Esophagus muscularis mucosa (tissue), 4 donors: Measurements from ENCODE around the gene DUSP11. TPM values are rescaled to one million over a fixed set of nuclear protein-coding genes. Genes with fewer than 3 reads are reported as not detected.
A peak's percentile ranks its signal among the peaks of the same experiment; 100 is the strongest.

Source experiments
- DNase-seq: peaks from one replicate; pipeline ENCODE4 v3.0.0-alpha.2; 2017; ENCODE audit errors: extremely low spot score
- H3K27ac ChIP-seq, 4 donors: fragments of 200-600 bp; sonication (generic); replicated peaks in 1 of 4; 1 replicate in 3 of 4; 2 replicates in 1 of 4; pipeline ENCODE4 v1.5.1; 2016 to 2019; ENCODE audit warnings: mild to moderate bottlenecking in 1 of 4
- H3K27me3 ChIP-seq, 4 donors: fragments of 200-600 bp; sonication (generic); one replicate each; pipeline versions ENCODE4 v1.5.1 to v1.6.0; 2016 to 2019
- H3K36me3 ChIP-seq, 4 donors: fragments of 200-600 bp; sonication (generic); one replicate each; pipeline ENCODE4 v1.5.1; 2016 to 2019
- H3K4me1 ChIP-seq, 4 donors: fragments of 200-600 bp; sonication (generic); one replicate each; pipeline ENCODE4 v1.5.1; 2016 to 2019
- H3K4me3 ChIP-seq, 4 donors: fragments of 200-600 bp; sonication (generic); 1 replicate in 2 of 4; 2 replicates in 2 of 4; pipeline ENCODE4 v1.5.1; 2016 to 2019; ENCODE audit warnings: mild to moderate bottlenecking in 4 of 4, moderate library complexity in 1 of 4
- H3K9me3 ChIP-seq, 4 donors: fragments of 200-600 bp; sonication (generic); 1 replicate in 3 of 4; 2 replicates in 1 of 4; pipeline ENCODE4 v1.5.1; 2016 to 2019
- EP300 ChIP-seq: sonication (generic); formaldehyde crosslinking; IDR thresholded peaks from one replicate; pipeline ENCODE4 v1.6.1; 2017; ENCODE audit warnings: antibody characterized with exemption
- POLR2A ChIP-seq: fragments of 450-650 bp; IDR thresholded peaks from one replicate; pipeline ENCODE4 v1.6.1; 2017; ENCODE audit warnings: antibody characterized with exemption, moderate library complexity, mild to moderate bottlenecking, low read depth
- POLR2AphosphoS5 ChIP-seq, 2 donors: sonication (generic); formaldehyde crosslinking; IDR thresholded peaks; one replicate each; pipeline ENCODE4 v1.6.1; 2017; ENCODE audit warnings: antibody characterized with exemption in 2 of 2
- WGBS: methylation state at CpG from one replicate; pipeline ENCODE4 v1.1.5; 2018; 5-methylcytosine and 5-hydroxymethylcytosine counted together
- intact Hi-C: fragments of 100-400 bp; cut with DNase I; formaldehyde crosslinking; loops from one replicate; pipeline ENCODE4 v1.15.1; 2023
- total RNA-seq, 4 donors: library from RNA; depleted of rRNA; stranded (reverse); fragments of >200 nt; gene quantifications; one replicate each; pipeline versions ENCODE4 v1.1.0 to v1.2.1, GENCODE V29; 2016
- TF ChIP-seq, protein P1 (sequence below), 3 experiments: fragments of 200-600 bp in 2 of 3; fragments of 450-650 bp in 1 of 3; sonication (generic) in 2 of 3; IDR thresholded peaks; one replicate each; pipeline ENCODE4 v1.5.1; 2017 to 2019; ENCODE audit warnings: antibody characterized with exemption in 3 of 3, mild to moderate bottlenecking in 2 of 3, moderate library complexity in 1 of 3

The DUSP11 gene
- total RNA-seq, 4 donors from 2014 or later, result 15.2 to 22.4 (median 18.7) TPM

DNA sequence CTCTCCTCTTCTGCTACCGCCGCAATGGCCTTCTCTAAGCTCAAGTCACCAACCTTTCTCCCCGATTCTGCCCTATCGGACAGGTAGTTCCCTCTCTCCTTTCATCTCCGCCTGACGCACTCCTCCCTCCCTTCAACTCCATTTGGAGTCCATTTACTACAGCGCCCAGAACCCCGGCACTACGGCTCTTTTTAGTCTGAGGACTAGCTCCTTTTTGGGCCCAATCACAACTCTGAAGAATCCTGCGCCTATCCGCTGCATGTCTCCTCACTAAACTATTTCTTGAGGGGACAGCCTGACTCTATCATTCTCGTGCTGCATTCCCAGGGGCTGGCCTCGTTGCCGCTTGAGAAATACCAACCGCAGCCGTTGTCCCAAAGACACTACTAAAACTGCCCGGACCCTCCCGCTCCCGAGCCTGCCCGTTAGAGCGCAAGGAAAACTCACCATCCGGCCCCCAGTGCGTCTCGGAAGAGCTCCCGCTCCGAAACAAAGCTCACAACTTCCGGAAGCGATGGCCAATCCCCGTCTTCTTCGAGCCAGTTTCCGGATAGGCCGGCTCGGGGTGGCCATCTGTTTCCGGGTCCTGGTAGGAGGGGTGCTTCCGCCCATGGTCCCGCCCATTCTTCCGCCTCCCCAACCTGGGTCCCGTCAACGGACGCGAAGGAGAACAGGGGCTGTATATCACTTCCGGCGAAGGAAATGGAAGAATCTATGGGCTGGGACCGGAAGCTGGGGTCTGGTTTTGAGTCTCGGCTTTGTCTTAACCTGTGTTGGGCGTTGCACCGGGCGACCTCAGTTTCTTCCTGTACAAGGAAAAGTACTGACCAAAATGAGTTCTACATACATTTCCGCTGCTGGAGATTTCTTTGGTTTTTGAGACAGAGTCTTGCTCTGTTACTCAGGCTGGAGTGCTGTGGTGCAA lies 42.8 kb downstream of the DUSP11 start, which contains the start of gene TPRKB:
TSS of gene TPRKB (minus strand) at position 491 of the 925 bp plus-strand sequence. CDS start 2,776 bp downstream, outside the sequence.
- intact Hi-C loops, result no loop called here

DNA sequence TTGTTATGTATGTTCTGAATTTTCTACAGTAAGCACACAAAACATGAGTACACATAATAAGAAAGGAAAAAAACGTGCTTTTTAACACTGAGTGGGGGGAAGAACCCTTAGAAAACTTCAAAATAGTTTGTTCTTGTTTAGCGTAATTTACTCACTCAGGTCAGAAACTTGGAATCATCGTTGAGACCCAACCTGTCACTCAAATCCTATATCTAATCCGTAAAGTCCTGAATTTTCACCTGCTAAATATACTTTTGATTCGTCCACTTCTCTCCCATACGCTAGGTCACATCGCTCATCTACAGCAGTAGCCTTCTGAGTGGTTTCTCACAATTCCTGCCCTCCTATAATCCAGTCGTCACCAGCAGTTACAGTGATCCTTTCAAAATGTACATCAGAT lies 43.5 kb downstream of the DUSP11 start:
- Histone ChIP-seq H3K9me3 (no peaks in the 10 kb centered on the region), H3K36me3 (peaks cover 16 to 36% (median 29%) of the 10 kb centered on the region in 4 donors), H3K4me1 (peaks cover 15 to 20% (median 19%) of the 10 kb centered on the region in 4 donors), H3K27me3 (no peaks in the 10 kb centered on the region), H3K4me3 (peak overlapping the region; percentile 66 to 92 (median 76)), H3K27ac (peak overlapping the region; percentile 65 to 86 (median 76))
- TF ChIP-seq POLR2AphosphoS5 (IDR thresholded peaks at IDR 0.05) (no peak), POLR2A (no peak), EP300 (no peak)
- TF ChIP-seq, protein P1, sequence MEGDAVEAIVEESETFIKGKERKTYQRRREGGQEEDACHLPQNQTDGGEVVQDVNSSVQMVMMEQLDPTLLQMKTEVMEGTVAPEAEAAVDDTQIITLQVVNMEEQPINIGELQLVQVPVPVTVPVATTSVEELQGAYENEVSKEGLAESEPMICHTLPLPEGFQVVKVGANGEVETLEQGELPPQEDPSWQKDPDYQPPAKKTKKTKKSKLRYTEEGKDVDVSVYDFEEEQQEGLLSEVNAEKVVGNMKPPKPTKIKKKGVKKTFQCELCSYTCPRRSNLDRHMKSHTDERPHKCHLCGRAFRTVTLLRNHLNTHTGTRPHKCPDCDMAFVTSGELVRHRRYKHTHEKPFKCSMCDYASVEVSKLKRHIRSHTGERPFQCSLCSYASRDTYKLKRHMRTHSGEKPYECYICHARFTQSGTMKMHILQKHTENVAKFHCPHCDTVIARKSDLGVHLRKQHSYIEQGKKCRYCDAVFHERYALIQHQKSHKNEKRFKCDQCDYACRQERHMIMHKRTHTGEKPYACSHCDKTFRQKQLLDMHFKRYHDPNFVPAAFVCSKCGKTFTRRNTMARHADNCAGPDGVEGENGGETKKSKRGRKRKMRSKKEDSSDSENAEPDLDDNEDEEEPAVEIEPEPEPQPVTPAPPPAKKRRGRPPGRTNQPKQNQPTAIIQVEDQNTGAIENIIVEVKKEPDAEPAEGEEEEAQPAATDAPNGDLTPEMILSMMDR (IDR thresholded peaks at IDR 0.05), result no peak
- DNase-seq, result no peak
- WGBS, result 14% methylated on average over 8 of the region's 8 CpGs
- intact Hi-C loops, result no loop called here

More for the DNA sequence above, 42.8 kb downstream of the DUSP11 start, which contains the start of gene TPRKB:
- peak; percentile 99 for DNase-seq
- Histone ChIP-seq H3K4me3 (peak within 1 kb of the TSS; percentile 66 to 92 (median 76)), H3K4me1 (peaks cover 15 to 20% (median 19%) of the 10 kb centered on the region in 4 donors), H3K27me3 (no peaks in the 10 kb centered on the region), H3K27ac (peak within 1 kb of the TSS; percentile 65 to 86 (median 76)), H3K36me3 (peaks cover 11 to 36% (median 29%) of the 10 kb centered on the region in 4 donors), H3K9me3 (no peaks in the 10 kb centered on the region)
- TF ChIP-seq POLR2A, result no peak
- no peak for TF ChIP-seq EP300
- TF ChIP-seq POLR2AphosphoS5 (IDR thresholded peaks at IDR 0.05), result peak; percentile 90 to 94
- TF ChIP-seq, protein P1 (IDR thresholded peaks at IDR 0.05), result peak in 1 of 3 experiments; percentile 13
- WGBS, result 4% methylated on average over 26 of the region's 49 CpGs

DNA sequence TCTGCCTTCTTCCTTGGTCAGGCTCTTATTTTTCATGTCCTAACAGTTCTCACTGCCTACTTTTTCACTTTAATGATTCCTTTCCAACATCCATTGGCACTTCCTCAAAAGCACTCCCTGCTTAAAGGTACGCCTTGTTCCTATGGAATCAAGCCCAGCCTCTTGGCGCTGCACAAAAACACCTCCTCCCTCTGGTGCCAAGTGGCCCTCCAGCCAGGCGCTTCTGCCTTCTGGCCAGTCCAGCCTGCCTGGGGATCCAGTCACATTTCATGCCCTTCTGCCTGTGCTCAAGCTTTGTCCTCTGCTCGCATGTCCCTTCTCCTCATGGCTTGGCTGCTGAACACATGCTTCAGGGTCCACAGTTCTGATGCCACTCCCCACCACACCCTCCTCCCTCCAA lies 49.1 kb downstream of the DUSP11 start:
- WGBS, result 90% methylated on average over 4 of the region's 4 CpGs
- no peak overlapping the region for H3K4me3 ChIP-seq
- H3K27me3 ChIP-seq, result no peaks in the 10 kb centered on the region
- peaks cover 1 to 2% (median 2%) of the 10 kb centered on the region in 4 donors for H3K4me1 ChIP-seq
- H3K27ac ChIP-seq, result no peak overlapping the region
- intact Hi-C loops, result no loop called here
- no peak for TF ChIP-seq EP300
- no peak for TF ChIP-seq POLR2AphosphoS5 (IDR thresholded peaks at IDR 0.05)
- TF ChIP-seq, protein P1 (IDR thresholded peaks at IDR 0.05), result no peak
- no peak for TF ChIP-seq POLR2A
- no peak for DNase-seq
- no peaks in the 10 kb centered on the region for H3K9me3 ChIP-seq
- H3K36me3 ChIP-seq, result peaks cover 33 to 69% (median 58%) of the 10 kb centered on the region in 4 donors

DNA sequence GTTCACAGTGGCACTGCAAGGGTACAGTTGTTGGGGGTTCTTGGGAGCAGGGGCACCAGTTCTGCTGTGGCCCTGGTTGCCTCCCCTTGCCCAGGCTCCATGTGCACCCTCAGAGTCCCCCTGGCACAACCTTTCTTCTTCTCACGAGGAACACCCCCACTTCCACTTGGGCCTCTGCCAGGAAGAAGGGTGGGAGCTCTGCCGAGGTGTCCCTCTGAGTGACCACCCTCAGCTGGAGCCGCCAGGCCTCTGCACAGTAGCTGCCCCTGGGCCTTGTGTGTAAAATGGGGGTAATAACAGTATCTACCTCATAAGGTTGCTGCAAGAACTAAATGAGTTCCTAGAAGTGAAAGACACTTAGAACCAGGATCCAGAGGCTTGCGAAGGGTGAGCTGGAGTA lies 51.2 kb downstream of the DUSP11 start:
- intact Hi-C loops, result no loop called here
- Histone ChIP-seq H3K27ac (no peak overlapping the region), H3K9me3 (no peaks in the 10 kb centered on the region), H3K36me3 (peaks cover 28 to 62% (median 51%) of the 10 kb centered on the region in 4 donors), H3K4me3 (no peak overlapping the region), H3K4me1 (no peaks in the 10 kb centered on the region), H3K27me3 (no peaks in the 10 kb centered on the region)
- WGBS, result 81% methylated on average over 4 of the region's 4 CpGs
- no peak for DNase-seq
- TF ChIP-seq, protein P1 (IDR thresholded peaks at IDR 0.05), result no peak
- TF ChIP-seq POLR2A (no peak), EP300 (no peak), POLR2AphosphoS5 (IDR thresholded peaks at IDR 0.05) (no peak)
